GM12801 (cell line): ENCODE data around the gene PAM.

Experiments
- CTCF ChIP-seq: IDR thresholded peaks from one replicate; pipeline ENCODE4 v1.5.1; 2011; ENCODE audit warnings: control low read depth; ENCODE audit not compliant: insufficient read length; ENCODE audit errors: extremely low read depth

PAM gene

GRCh38 chr5:102931085-102931725 lies 176.1 kb downstream of the PAM start:
- no peak for TF ChIP-seq CTCF

GRCh38 chr5:102932781-102933180 lies 177.7 kb downstream of the PAM start:
- no peak for TF ChIP-seq CTCF

GRCh38 chr5:102933316-102933715 lies 178.2 kb downstream of the PAM start:
- TF ChIP-seq CTCF: no peak

- no peak for TF ChIP-seq CTCF
Observed at GRCh38 chr5:102933721-102934459, 178.8 kb downstream of the PAM start.

GRCh38 chr5:102937894-102938293 lies 182.8 kb downstream of the PAM start:
- TF ChIP-seq CTCF: no peak

GRCh38 chr5:102941111-102941510 lies 186.0 kb downstream of the PAM start:
- no peak for TF ChIP-seq CTCF

- TF ChIP-seq CTCF: no peak
Observed at GRCh38 chr5:102946414-102946813, 191.3 kb downstream of the PAM start.
